BJ (cell line): ENCODE data around the gene C16orf92. TPM values are rescaled to one million over a fixed set of nuclear protein-coding genes. Genes with fewer than 3 reads are reported as not detected.

Source experiments
- CTCF ChIA-PET: fragments of 350-600 bp; formaldehyde crosslinking; extraction: SDS; loops from one replicate; lab custom pipeline; 2021; ENCODE audit warnings: antibody characterized with exemption, inconsistent platforms; lab: Yijun Ruan, JAX
- POLR2A ChIA-PET: fragments of 300-600 bp; sonication (Branson Sonifier 250); formaldehyde crosslinking; extraction: SDS; loops from one replicate; lab custom pipeline; 2021; ENCODE audit warnings: antibody characterized with exemption; lab: Charles Lee
- DNase-seq: peaks from one replicate; pipeline ENCODE4 v3.0.0-alpha.2; 2011; ENCODE audit warnings: low read depth
- H3K27me3 ChIP-seq: 2 replicates; pipeline ENCODE4 v1.6.0; 2011; ENCODE audit warnings: low read length; ENCODE audit not compliant: control insufficient read depth, insufficient read depth
- H3K36me3 ChIP-seq: 2 replicates; pipeline ENCODE4 v1.5.1; 2011; ENCODE audit warnings: low read length; ENCODE audit not compliant: control insufficient read depth, insufficient read depth
- H3K4me3 ChIP-seq: 2 replicates; pipeline ENCODE4 v1.5.1; 2011; ENCODE audit warnings: low read depth, mild to moderate bottlenecking, control low read depth, low read length
- polyA plus RNA-seq: library from polyadenylated mRNA; depleted of rRNA; stranded (reverse); fragments of >200 nt; gene quantifications from 2 replicates; pipeline ENCODE4 v1.2.3, GENCODE V29; 2011
- TF ChIP-seq, protein P1 (sequence below): IDR thresholded peaks from 2 replicates; pipeline ENCODE4 v1.5.1; 2011; ENCODE audit warnings: low read depth, mild to moderate bottlenecking, control low read depth, inconsistent platforms, low read length, moderate library complexity; ENCODE audit not compliant: insufficient read depth

Gene C16orf92
- polyA plus RNA-seq, 1 experiment = not detected

DNA sequence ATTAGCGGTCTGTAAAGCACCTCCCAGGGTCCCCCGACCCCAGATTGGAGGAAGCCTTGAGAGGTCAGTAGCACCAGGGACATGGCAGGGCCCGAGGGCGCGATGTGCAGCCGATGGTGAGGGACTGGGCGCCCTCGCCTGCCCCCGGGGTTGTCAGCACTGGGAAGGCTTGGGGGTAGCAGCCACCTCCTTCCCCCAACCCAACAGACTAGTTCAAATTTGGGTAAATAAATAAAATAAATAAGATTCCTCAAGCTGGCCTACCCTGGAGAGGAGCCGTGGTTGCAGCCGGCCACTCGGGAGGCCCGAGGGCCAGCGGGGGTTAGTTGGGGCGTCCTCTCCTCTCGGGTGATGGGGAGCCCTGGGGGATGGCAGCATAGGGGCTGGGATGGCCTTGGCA lies 1.5 kb downstream of the C16orf92 start:
- POLR2A ChIA-PET = no interaction called here
- no peak for DNase-seq

DNA sequence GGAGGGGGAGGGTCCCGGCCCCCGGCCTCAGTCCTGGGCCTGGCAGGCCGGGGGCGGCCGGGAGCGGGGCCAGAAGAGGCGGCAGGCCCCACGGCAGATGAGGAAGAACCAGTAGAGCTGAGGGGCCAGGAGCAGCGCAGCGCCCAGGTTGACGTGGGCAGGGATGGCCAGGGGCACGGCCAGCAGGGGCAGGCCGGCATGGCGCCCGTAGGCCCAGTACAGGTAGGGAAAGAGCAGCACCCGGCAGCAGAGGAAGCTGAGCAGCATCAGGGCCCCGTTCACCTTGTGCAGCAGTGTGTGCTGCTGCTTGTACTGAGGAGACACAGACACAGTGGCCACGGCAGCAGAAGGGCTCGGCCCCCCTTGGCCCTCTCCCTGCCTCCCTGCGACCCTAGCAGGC lies 2.2 kb downstream of the C16orf92 start:
- Histone ChIP-seq H3K36me3 (no peaks in the 10 kb centered on the region), H3K27me3 (peaks cover 27% of the 10 kb centered on the region), H3K4me3 (no peak overlapping the region)
- DNase-seq = no peak
- CTCF ChIA-PET = no interaction called here
- POLR2A ChIA-PET = no interaction called here
- TF ChIP-seq, protein P1, sequence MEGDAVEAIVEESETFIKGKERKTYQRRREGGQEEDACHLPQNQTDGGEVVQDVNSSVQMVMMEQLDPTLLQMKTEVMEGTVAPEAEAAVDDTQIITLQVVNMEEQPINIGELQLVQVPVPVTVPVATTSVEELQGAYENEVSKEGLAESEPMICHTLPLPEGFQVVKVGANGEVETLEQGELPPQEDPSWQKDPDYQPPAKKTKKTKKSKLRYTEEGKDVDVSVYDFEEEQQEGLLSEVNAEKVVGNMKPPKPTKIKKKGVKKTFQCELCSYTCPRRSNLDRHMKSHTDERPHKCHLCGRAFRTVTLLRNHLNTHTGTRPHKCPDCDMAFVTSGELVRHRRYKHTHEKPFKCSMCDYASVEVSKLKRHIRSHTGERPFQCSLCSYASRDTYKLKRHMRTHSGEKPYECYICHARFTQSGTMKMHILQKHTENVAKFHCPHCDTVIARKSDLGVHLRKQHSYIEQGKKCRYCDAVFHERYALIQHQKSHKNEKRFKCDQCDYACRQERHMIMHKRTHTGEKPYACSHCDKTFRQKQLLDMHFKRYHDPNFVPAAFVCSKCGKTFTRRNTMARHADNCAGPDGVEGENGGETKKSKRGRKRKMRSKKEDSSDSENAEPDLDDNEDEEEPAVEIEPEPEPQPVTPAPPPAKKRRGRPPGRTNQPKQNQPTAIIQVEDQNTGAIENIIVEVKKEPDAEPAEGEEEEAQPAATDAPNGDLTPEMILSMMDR = no peak

More for the DNA sequence above, 1.5 kb downstream of the C16orf92 start:
- CTCF ChIA-PET = no interaction called here
- H3K27me3 ChIP-seq = peaks cover 20% of the 10 kb centered on the region
- no peak overlapping the region for H3K4me3 ChIP-seq
- TF ChIP-seq, protein P1 = no peak
- H3K36me3 ChIP-seq = no peaks in the 10 kb centered on the region

DNA sequence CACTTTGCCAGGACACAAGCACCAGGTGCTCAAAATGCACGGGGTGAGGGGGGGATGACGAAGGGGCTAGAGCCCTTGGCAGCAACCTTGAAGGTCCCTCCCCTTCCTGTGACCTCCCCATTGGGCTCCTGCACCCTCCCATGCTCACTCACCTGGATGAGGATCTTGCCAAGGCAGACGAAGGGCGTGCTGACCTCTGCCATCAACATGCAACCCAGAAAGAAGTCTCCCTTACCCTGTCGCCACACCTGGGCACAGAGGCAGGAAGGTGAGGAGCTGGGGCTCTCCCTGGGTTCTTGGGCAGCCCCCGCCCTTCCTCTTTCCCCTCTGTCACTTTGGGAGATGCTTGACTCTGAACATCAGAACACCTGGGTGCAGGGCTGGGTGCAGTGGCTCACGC lies 2.6 kb downstream of the C16orf92 start:
- TF ChIP-seq, protein P1 = no peak
- CTCF ChIA-PET = no interaction called here
- POLR2A ChIA-PET = no interaction called here
- H3K27me3 ChIP-seq = peaks cover 27% of the 10 kb centered on the region
- no peak for DNase-seq
- no peaks in the 10 kb centered on the region for H3K36me3 ChIP-seq
- H3K4me3 ChIP-seq = no peak overlapping the region

DNA sequence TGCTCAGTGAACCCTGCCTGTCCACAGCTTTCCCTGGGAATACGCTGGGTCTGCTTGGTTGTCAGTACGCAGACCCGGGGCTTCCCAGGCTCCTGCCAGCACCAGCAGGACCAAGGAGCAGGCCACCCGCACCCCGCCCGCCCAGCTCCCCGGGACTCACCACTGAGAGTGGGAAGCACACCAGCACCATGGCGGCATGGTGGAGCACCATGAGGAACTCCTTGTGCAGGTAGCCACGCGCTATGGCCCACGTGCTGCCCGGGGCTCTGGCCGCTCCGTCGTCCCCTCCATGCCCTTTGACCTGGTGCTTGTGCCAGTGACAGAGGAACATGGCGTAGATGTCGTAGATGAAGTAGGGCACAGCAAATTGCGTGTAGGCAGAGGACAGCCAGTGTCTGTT lies 3.5 kb downstream of the C16orf92 start:
- POLR2A ChIA-PET = no interaction called here

DNA sequence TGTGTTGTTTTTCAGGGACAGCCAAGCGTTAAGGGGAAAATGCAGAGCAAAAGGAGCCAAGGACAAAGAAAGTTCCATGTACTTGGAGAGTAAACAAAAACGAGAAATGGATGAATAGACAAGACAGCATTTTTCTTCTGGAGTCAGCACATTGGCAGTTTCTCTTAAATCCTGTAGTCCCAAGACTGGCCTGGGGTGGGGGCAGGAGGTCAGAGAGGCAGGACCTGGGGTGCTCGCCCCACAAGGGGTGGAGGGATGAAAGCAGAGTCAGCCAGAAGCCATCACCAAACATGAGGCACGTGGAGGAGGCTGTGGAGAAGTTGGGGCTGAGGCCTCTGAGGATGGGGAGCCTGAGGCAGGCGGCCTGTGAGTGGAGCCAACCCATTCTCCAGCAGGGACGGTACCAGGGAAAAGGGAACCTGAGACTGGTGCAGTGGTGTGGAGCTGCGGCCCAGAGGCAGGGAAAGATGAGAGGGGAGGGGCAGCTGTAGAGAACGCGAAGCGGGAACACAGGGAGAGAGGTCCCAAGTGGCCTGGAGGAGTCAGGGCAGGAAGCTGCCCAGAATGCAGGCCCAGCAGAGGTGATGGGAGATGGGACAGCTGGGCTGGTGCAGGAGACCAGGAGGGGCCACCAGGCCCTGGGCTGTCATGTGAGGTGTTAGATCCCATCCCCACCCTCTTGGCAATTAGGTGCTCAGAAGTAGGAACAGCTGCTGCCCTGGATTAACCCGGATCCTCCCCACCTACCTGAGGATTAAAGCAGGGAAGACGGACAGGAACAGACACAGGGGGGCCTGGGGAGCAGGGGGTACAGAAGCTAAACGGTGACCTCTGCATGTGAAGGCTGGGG lies 4.8 kb downstream of the C16orf92 start:
- TF ChIP-seq, protein P1 = no peak
- DNase-seq = no peak
- H3K4me3 ChIP-seq = no peak overlapping the region
- H3K27me3 ChIP-seq = peaks cover 35% of the 10 kb centered on the region
- ChIA-PET CTCF (interaction anchor here (0.6 to 1.1 kb wide), 3 partner anchors 11 to 327 kb away, joined by 3 to 4 read pairs (median 3); no protein-coding TSS in a partner anchor), POLR2A (no interaction called here)
- no peaks in the 10 kb centered on the region for H3K36me3 ChIP-seq

More for the DNA sequence above, 3.5 kb downstream of the C16orf92 start:
- H3K27me3 ChIP-seq = peaks cover 31% of the 10 kb centered on the region
- H3K36me3 ChIP-seq = no peaks in the 10 kb centered on the region
- CTCF ChIA-PET = no interaction called here
- H3K4me3 ChIP-seq = no peak overlapping the region
- TF ChIP-seq, protein P1 = no peak
- no peak for DNase-seq
